GM18520 (cell line): ENCODE results near the gene CRACR2B.

Experiments
- ATAC-seq: cut with Tn5 transposase; IDR thresholded peaks from one replicate; pipeline ENCODE4 v1.9.1; 2021; ENCODE audit not compliant: unreplicated experiment

The CRACR2B gene

DNA sequence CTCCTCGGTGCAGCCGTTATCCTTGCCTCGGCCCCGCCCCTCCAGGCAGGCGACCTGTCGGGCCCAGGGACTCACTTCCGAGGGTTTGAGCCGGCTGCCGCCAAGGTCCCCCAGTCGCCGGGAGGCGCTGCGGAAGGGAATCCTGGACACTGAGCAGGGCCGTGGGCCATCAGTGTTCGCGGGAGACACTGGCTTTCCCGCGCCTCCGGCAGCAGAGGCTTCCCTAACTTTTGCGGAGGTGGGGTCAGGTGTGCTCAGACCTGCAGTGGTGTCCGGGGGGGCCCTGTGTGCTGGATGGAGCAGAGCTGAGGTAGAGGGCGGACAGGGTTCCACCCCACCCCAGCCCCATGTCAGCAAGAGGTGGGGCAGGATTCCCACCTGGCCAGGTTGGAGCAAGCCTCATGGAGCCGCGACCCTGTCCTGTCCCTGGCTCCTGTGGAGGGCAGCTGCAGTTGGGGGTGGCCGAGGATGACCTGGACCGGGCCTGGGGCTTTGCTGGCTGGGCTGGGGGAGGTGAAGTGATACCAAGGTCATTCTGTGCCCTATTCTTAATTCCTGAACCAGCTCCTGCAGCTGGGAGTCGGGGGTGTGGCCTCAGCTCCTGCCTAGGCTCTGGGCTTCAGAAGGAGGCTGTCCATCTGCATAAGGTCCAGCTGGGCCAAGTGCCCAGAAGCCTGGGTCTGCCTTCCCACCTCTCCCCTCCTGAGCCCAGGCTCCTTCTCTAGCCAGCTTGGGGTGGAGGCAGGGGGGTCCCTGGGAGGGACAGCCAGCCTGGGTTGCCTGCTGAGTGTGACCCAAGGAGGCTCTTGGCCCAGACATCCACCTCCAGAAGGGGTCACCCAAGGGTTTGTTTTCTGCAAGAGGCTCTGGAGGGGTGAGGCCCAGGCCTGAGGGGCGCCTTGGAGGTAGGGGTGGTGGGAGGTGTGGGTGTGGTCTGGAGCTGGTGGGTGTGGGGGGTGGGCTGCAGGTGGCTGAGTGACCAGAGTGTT lies 23.4 kb downstream of the CRACR2B start:
- ATAC-seq = no peak

GRCh38 chr11:852762-853161 lies 25.0 kb downstream of the CRACR2B start:
- ATAC-seq = no peak

DNA sequence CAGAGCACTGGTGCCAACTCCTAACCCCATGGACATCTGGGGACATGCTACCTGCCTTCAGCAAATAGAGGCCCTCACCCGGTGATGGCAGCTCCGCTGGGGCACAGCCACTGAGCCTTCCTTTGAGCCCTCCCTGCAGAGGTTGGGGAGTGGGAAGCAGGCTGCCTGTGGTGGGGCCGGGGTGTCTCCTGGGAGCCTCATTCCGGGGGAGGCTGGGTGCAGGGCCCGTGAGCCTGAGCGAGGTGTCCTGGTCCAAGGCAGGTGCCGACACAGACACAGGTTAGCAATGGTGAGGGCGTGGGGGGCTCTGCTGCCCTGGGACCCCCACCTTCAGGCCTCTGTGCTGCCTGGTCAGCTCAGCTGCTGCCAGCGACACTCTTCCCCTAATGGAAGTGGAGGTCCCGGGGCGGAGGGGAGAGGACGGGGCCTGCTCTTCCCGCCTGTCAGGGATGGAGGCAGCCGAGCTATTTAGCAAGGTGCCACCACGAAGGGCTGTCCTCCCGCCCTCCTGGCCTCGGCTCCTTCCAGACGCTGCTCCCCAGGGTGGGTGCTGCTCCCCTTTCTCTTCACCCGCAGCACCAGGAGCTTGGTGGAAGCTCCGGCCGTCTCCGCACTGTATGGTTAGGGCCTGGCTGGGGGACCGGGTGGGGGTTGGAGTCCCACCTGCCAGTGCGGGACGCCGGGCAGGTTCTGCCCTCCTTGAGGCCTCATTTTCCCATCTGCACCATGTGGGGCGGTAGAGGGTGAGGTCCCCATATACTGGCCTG lies 26.1 kb downstream of the CRACR2B start:
- ATAC-seq = no peak

DNA sequence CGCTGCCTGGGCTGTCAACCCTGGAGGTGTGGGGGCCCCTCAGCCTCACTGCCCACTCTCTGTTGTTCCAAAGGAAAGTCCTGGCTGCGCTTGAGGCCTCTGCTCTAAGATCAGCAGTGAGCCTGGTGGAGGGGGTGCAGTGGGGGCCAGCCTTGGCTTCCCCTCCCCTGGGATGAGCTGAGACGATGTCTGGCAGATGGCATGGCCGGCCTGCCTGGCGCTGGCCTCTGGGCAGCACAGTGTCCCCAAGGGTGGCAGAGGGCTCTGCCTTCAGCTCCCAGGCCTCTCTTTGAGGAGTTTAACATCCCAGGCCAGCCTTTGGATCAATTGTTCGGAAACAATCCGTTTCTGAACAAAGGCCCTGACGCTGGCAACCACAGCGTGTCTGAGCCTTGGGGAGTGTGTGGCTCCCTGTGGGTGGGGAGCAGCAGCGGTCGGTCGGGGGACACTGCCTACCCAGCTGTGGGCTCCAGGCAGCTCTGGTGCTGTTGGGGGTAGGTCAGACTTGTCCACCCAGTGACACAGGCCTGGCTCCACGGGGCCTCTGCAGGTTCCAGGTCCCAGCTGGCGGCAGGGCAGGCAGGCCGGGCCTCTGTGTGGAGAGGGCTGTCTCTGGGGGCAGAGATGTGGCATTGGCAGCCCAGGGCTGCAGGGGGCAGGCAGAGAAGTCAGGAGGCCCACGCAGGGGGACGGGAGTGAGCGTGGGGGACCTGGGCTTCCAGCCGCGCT lies 27.0 kb downstream of the CRACR2B start:
- no peak for ATAC-seq

DNA sequence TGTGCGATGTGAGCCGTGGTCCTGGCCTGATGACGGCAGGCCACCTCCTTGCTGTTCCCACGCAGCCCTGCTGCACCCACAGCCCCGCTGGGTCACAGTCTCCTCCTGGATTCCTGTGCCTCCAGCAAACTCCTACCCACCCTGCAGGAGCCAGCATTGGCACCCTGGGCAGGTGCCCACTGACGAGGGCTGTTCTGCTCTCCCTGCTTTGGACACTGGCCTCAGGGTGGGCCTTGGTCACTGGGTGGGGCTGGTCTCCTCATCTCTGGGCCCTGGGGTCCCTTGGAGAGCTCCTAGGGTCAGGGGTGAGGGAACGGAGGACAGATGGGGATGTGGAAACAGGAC lies 27.6 kb downstream of the CRACR2B start:
- ATAC-seq = no peak

- no peak for ATAC-seq
Observed at GRCh38 chr11:855796-856195, 28.1 kb downstream of the CRACR2B start.

DNA sequence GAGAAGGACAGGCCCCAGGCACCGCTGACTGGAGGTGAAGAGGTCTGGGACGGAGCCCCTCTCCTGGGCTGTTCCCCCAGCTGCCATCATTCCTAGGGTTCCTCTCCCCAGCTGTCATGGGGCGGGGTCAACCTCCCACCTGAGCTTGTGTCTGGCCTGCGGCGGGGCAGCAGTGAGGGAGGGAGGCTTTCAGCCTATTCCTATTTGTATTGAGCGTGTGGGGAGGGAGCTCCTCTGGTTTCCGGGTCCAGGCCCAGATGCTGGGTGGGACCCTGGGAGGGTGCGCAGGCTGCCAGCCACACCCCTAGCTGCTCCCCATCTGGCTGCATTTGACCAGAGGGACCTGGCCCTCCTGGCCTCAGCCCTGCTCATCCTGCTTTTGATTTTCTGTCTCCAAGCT lies 28.7 kb downstream of the CRACR2B start:
- ATAC-seq = no peak

DNA sequence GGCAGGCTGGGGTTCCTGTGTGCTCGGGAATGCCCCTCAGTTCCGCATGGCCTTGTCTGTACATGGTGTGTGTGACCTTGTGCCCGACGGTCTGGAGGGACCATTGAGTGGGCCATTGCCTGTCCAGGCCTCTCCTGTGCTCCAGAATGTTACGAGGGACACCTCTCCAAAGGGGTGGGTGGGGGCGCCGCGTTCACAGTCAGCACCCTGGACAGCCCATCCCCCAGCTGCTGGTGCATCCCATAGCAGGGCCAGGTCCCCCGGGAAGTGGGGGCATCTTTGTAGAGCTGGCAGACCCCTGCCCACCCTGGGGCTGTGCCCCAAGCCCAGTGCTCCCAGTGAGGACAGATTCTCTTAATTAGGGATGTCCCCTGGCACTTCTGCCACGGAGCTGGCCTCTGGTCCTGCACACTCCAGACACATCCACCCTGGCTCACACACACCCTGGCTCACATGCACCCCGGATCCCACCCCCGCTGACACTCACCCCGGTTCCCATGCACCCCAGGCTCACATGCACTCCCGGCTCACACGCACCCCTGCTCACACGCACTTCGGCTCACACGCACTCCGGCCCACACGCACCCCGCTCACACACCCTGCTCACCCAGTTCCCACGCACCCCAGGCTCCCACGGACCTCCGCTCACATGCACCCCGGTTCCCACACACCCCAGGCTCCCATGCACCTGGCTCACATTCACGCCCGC lies 30.5 kb downstream of the CRACR2B start:
- ATAC-seq = no peak

- ATAC-seq = no peak
Observed at GRCh38 chr11:858762-859339, 31.1 kb downstream of the CRACR2B start.

- no peak for ATAC-seq
Observed at GRCh38 chr11:859394-860131, 31.8 kb downstream of the CRACR2B start.

- ATAC-seq = no peak
Observed at GRCh38 chr11:860234-861104, 32.8 kb downstream of the CRACR2B start.

- no peak for ATAC-seq
Observed at GRCh38 chr11:861105-861479, 33.4 kb downstream of the CRACR2B start.

DNA sequence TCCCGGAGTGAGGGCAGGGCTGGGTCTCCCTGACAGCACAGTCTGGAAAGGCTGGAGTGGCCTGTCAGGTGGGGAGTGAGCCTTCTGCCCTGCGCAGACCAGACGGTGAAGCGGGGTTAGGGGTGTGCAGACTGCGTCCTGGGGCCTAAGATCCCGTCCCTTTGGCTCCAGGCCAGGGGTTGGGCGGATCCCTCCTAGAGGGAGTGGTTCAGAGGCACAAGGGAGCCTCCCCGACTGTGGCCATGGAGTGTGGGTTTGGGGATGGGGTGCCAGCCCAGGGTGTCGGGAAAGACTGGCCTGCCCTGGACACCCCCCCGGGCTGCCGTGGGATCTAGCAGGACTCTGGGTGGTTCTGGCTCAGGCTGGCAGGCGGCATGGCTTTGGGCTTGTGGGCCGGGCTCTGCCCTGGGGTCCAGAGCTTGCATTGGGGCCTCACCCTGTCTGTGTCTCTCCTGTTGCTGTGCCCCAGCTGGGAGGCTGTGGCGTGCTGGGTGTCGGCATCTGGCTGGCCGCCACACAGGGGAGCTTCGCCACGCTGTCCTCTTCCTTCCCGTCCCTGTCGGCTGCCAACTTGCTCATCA lies 34.5 kb downstream of the CRACR2B start:
- ATAC-seq = no peak

DNA sequence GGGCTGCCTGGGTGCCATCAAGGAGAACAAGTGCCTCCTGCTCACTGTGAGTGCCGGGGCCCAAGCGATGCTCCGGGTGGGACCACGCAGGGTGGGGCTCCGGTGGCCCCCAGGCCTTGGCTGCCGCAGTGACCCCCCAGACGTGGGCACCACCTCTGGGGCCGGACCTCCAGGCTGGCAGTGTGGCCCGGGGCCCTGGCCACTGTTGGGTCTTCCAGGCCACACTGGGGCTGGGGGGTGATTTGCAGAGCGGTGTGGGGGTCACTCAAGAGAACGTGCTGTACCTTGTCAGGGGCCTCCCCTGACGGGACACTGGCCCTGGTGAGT lies 34.9 kb downstream of the CRACR2B start:
- ATAC-seq = no peak

GRCh38 chr11:863023-863909 lies 35.5 kb downstream of the CRACR2B start:
- no peak for ATAC-seq

DNA sequence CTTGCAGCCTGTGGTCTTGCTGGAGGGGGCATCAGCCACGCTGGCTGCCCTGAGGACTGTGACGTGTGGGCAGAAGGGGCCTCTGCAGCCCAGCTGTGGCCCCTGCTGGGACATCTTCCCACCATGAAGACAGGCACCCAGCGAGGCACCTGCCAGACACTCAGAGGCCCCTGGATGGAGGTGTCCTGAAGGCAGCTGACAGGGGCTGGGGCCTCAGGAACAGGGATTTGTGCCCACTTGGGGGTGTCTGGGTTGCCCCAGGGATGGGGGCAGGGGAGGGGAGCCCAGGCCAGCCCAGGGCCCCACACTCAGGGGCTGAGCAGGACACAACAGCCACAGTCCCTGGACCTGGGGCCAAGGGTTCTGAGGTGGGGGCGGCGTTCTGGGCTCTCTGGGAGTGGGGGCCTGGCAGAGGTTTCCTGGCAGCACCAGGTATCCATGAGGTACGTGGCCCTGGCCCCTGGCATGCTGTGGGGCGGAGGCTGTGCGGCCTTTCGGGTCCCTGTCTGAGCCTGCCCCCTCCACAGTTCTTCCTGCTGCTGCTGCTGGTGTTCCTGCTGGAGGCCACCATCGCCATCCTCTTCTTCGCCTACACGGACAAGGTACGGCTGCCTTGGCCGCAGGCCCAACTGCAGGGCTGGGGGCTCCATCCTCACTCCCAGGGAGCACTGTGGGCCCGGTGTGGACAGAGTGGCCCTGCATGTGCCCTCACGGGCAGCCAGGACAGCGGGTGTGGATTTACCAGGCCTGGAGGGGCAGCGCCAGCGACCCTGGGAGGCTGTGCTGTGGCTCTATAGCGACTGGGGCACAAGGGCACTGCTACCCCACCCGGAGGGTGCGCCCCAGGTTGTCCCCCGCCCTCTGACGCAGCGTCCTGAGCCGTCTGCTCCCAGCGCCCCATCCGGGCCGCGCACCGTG lies 36.5 kb downstream of the CRACR2B start:
- ATAC-seq = no peak

DNA sequence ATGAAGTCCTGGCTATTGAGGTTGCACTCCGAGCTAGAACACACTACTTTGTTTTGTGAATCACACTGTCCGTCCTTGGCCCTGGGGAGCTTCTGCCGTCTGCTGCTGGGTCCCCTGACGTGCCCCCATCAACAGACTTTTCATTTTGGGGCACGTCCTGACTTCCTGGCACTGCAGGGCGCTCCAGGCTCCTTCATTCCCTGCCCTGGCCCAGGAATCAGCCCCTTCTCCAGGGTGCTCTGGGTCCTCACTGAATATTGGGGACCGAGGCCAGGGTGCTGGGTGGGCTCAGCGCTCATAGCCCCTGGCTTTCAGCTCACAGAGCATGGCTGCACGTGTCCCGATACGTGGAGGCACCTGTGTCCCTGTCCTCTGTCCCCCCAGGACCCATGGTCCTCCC lies 37.2 kb downstream of the CRACR2B start:
- no peak for ATAC-seq
